Measurements from ENCODE around the gene PLET1.
A peak's percentile ranks its signal among the peaks of the same experiment; 100 is the strongest.

PLET1 gene

DNA sequence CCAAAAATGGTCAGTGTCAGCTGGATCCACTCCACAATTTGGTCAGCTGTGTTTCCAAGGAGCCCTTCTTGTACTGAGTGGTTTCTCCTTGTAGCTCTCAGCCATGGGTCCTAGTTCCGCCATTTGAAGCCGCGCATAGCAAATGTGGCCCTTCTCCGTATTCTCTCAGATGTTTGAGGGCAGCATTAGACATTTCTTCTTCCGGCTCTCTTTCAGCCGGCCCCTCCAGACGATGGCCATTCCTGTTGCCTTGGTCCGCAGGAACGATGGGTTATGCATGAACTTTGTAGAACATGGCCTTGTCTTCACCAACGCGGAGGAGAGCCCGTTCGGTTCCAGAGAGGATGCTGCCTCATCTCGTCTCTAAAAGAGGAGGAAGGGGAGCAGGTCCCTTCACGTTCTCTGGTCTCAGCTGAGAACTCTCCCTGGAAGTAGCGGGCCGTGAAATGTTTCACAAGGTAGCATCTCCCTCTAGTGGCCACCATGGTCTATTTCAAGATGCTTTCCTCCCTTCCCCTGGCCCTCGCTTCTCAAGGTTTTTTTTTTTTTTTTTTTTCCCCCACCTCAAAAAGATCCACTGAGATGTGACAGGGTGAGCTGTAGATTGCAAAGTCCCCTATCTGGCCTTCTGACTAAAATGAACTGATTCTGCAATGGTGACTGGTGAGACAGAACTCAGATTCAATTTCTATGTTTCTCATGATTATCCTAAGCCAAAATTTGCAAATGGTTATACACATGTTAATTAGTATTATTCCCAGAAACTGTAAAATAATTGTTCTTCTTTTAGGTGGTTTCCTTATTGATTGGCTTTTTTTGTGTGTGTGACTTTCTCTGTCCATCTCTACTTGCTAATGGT is 19.8 kb upstream of the PLET1 start:
- peak; percentile 84 for DNase-seq

GRCh38 chr11:112279901-112280267 is 19.2 kb upstream of the PLET1 start:
- peak; percentile 72 for DNase-seq

DNA sequence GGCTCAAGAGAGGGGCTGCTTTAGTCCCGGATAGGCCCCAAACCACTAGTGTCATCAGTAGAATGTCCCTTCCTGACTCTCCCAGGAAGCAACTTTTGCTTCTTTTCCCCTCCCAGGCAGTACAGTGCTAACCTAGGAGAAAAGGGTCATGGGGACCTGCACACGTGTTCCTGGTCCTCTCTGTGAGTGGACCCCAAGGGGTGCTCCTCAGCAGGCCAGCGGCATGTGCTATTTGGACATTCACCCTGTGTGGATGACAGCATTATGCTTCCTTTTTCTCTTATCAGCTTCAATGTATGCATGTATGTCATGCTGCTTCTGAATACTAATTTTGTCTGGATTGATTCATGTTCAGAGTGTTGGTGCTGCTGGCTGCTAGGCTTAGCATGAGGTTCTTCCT is 18.1 kb upstream of the PLET1 start:
- DNase-seq = no peak

DNA sequence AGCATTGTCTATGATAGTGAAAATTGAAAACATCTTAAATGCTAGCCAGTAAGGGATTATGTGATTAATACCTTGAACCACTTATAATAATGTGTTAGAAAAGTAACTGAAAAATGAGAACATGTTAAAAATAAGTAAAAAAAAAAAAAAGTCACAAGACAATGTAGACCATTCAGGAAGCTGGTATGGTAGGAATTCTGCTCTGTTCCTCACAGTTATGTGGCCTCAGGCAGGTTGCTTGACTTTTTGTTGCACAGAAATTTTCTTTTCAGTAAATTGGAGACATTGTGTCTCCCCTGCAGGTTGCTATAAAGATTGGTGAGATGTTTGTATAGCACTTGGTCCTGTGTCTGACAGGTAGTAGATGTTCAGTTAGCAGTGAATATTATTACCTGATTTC is 17.3 kb upstream of the PLET1 start:
- DNase-seq = no peak

DNA sequence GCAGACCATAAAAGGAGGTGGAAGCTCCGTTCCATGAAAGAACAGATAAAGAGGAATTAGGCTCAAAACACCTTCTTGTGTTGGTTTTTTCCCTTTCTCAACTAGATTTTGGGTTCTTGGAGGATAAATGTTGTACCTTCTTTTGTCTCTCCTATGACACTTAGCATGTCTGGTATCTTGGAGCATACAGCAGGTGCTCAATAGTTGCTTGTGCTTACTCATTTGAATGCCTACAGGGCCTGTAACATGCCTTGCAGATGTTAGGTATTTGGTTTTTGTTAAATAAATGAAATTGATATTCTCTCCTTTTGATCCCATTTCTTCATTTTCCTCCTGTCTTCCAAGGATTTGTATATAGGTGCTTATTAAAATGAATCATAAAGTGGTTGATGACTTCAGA is 16.4 kb upstream of the PLET1 start:
- no peak for DNase-seq

DNA sequence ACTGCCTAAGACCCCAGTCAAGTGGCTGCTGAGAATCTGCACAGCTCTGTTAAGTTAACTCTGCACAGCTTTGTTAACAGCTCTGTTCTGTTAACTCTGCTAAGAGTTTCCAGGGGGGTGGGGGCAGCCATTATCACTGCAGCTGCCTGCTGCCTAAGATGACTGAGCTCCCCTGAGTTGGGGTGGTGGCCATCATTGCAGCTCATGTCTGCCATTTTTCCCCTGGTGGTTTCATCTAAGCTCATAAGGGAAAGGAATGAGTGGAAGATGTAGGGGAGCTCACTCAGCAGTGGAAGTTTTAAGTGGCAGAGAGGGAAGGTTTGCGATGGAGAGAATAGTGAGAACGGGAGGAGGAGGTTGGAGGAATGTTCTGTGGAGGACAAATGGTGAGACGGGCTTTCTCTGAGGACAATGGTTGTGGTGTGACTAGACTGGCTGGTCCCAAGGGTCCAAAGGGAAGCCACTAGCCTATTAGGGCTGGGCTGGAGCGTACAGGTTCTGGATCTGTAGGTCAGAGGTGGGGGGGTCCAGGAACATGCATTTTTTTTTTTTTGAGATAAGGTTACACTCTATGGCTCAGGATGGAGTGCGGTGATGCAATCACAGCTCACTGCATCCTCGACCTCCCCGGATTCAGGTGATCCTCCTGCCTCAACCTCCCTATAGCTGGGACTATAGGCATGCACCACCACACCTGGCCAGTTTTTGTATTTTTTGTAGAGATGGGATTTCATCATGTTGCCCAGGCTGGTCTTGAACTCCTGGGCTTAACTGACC is 13.5 kb upstream of the PLET1 start:
- no peak for DNase-seq

- no peak for DNase-seq
Measured at GRCh38 chr11:112273066-112273465, 12.4 kb upstream of the PLET1 start.

DNA sequence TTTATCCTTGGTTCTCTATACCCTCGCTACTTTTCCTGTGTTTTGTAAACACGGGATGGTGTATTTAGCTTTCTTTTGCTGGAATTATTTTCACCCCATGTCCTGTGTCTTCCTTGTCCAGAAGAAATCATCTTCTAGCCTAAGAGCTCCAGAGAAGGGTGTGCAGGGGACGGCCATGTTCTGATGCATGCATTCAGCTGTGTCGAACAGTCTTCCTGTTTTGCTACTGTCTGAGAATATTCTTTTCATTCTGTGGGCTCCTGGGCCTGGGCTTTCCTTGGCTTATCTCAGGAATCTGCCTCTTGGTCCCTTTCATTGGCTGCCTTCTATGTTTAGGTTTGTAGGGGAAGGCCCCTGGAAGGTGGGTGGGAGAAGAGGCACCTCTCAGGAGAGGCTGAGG is 10.6 kb upstream of the PLET1 start:
- DNase-seq = no peak

DNA sequence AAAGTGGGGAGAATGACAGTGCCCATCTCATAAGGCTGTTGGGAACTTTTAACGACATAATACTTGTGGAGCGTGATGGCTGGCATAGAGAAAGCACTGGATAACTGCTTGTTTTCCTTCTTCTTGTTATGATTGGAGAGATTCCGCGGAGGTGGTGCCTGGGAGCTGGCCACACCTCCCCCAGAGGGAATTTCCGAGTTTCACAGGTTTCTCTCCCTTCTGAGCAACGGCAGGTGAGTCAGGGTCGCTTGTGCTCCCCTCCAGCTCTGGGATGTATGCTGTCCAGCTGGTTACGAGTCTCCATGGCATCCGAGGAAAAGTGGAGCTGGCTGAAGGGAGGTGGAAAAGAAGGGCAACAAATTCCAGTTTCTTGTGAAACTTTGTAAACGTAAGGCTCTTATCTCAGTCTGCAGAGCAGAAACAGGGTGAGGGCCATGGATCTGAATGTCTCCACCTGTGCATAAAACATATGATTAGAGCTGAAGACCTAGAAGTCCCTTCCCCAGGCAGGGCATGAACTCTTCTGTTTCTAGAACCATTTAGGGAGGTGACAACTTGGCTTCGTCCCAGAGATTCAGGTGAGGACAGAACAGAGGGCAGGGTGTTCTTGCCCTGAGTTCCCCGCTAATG is 10.0 kb upstream of the PLET1 start:
- no peak for DNase-seq

DNA sequence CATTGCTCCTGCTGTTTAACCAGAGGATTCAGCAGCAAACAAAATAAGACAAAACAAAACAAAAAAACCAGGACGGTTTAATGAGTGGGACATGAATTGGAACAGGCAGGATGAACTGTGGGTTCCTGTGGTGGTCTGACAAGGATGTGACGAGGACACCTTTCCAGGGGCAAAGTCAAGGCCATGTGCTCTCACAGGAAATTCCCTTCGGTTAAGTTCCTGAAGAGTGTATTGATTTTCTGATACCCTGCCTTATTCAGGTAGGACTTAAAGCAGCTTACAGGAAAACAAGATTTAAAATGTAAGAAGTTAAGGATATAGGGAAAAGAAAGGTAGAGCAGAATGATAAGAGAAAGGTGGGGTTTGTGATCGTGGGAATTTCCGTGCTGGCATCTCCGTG is 8.5 kb upstream of the PLET1 start:
- no peak for DNase-seq

DNA sequence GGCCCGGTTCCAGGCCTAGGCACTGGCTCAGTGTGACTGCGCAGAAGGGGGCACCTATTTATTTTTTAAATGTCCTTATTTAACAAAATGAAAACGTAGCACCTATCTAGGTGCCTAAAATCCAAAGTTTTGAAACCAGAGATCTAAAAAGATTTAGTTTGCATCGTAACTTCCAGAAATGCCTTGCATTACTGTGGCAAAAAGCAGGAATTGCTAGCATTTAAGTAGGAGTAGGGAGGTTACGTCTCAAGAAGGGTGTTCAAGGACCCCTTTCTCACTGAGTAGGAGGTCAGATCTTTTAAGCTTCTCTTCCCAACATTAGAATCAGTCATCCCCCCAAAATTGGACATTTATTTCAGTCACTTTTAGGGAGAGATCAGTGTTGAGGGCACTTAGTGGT is 7.7 kb upstream of the PLET1 start:
- no peak for DNase-seq

- DNase-seq = no peak
Measured at GRCh38 chr11:112267188-112267591, 6.5 kb upstream of the PLET1 start.

DNA sequence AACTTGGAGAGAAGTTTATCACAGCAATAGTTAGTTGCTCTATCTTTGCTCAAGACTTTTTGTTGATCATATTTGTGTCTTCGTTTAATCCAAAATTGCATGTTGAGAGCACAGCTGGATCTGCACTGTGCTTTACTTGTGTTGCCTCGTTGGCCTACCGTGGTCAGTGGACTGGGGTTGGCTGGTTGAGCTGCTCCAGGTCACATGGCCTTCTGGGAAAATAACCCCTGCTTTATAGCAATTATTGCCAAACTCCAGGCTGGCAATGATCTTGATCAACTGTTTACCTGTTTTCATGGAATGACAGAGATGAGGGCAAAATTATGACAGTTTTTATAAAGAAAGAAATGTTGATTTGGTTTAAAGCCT is 5.7 kb upstream of the PLET1 start:
- DNase-seq = no peak

GRCh38 chr11:112265659-112266409 is 5.2 kb upstream of the PLET1 start:
- DNase-seq = no peak

GRCh38 chr11:112255067-112255720 is 5.5 kb downstream of the PLET1 start:
- no peak for DNase-seq

- no peak for DNase-seq
Measured at GRCh38 chr11:112253605-112254242, 6.9 kb downstream of the PLET1 start.

- DNase-seq = no peak
Measured at GRCh38 chr11:112249871-112250610, 10.6 kb downstream of the PLET1 start.

DNA sequence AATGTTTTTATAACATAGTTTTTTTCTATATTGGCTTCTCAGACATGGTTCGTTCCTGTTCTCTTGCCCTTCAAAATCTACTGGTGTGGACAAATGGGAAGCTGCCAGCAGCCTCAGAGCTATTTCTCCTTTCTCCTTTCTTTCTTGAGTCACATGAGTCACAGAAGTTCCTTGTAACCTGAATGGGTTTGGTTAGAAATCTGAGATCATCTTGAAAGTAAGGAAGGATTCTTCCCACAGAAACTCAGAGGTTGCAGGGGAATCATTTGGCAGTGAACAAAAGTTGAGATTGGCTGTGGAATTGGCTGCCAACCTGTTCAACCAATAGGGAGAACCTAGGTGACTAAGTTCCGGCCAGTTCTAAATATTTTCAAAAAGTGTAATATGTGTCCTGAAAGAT is 12.5 kb downstream of the PLET1 start:
- no peak for DNase-seq

DNA sequence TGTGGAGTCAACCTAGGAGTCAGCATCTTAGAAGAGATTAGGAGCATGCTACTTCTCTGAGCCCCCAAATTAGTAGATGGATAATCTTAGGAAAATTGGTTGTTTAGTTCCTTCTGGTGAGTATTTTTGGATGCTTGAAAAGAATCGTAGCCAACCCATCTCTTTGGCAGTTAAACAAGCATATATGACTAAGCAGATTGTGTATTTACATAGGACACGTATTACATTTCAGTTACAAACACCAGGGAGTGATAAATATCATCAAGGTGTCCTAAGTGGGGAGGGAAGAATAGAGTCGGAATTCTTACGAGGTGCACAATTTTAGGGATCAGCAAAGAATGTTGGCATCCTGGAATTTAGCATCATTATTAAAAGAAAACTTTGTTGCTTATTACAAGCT is 13.5 kb downstream of the PLET1 start:
- no peak for DNase-seq

GRCh38 chr11:112241486-112241885 is 19.2 kb downstream of the PLET1 start:
- DNase-seq = no peak

DNA sequence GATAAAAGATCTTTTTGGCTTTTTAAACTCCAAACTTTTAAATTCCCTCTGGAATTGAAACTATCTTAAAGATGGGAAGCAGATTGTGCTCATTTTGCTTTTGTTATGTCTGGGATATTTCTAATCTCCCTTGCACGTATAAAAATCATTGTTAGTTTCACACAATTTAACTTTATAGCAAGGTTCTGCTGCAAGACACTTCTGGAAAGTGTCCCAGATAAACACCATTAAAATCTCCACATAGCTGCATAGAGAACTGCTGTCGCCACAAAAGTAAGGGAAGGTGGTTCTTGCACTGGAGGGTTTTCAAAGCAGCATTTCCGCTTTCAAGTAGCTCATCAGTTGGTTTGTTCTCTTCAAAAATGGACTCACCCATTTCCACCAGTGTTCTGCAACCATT is 22.6 kb downstream of the PLET1 start:
- no peak for DNase-seq
